OCI-LY7 (cell line): ENCODE data around the gene SIX6.

Experiments
- EZH2phosphoT487 ChIP-seq: fragments of 200-600 bp; sonication (generic); IDR thresholded peaks from 2 replicates; pipeline ENCODE4 v1.6.1; 2018; ENCODE audit warnings: low read depth, borderline replicate concordance, mild to moderate bottlenecking, mixed run types, antibody characterized with exemption, low read length, moderate library complexity, mixed read lengths
- TF ChIP-seq, protein P1 (sequence below): fragments of 200-600 bp; sonication (generic); conservative IDR thresholded peaks from 2 replicates; pipeline ENCODE4 v1.5.1; 2014; ENCODE audit warnings: mild to moderate bottlenecking, antibody characterized with exemption, low read length, moderate library complexity, mixed read lengths

DNA sequence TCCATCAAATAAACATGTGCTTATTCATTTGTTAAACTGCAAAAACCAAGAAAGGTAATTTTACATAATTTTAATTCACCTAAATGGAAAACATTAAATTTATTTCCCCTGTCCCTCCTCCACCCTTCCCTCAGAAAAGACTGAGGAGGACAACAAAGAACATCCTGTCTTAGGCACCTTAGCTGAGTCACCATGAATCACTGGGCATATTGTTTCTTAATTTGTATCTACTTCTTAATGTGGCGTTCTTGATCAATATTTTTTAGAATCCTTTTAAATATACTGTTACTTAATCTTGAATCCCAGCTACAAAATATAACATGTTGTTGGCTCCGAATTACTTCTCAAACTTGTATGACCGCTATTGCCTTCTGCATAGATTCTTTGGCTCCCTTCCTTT is 23.5 kb downstream of the SIX6 start:
- TF ChIP-seq, protein P1, sequence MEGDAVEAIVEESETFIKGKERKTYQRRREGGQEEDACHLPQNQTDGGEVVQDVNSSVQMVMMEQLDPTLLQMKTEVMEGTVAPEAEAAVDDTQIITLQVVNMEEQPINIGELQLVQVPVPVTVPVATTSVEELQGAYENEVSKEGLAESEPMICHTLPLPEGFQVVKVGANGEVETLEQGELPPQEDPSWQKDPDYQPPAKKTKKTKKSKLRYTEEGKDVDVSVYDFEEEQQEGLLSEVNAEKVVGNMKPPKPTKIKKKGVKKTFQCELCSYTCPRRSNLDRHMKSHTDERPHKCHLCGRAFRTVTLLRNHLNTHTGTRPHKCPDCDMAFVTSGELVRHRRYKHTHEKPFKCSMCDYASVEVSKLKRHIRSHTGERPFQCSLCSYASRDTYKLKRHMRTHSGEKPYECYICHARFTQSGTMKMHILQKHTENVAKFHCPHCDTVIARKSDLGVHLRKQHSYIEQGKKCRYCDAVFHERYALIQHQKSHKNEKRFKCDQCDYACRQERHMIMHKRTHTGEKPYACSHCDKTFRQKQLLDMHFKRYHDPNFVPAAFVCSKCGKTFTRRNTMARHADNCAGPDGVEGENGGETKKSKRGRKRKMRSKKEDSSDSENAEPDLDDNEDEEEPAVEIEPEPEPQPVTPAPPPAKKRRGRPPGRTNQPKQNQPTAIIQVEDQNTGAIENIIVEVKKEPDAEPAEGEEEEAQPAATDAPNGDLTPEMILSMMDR, result no peak
- no peak for TF ChIP-seq EZH2phosphoT487
